SK-N-SH (cell line): ENCODE measurements around the gene ANKUB1. TPM values are rescaled to one million over a fixed set of nuclear protein-coding genes. Genes with fewer than 3 reads are reported as not detected.
A peak's percentile ranks its signal among the peaks of the same experiment; 100 is the strongest.

Experiments
- CTCF ChIA-PET: fragments of 300-600, 350-600 bp; formaldehyde crosslinking; extraction: SDS; loops from one replicate; lab custom pipeline; 2021; lab: Yijun Ruan, JAX
- POLR2A ChIA-PET: fragments of 350-600 bp; sonication (Branson Sonifier 250); formaldehyde crosslinking; extraction: SDS; loops from one replicate; lab custom pipeline; 2020; ENCODE audit warnings: antibody characterized with exemption, inconsistent platforms; lab: Yijun Ruan, JAX
- DNase-seq: peaks from one replicate; pipeline ENCODE4 v3.0.0; 2012
- H2AFZ ChIP-seq: fragments of 200-600 bp; sonication (generic); 2 replicates; pipeline ENCODE4 v1.8.1; 2016; ENCODE audit warnings: antibody characterized with exemption, mild to moderate bottlenecking, low read depth
- H3F3A ChIP-seq: fragments of 200-600 bp; sonication (generic); replicated peaks from 2 replicates; pipeline ENCODE3; 2016; ENCODE audit warnings: antibody characterized with exemption, mild to moderate bottlenecking; ENCODE audit not compliant: insufficient read depth
- H3K27ac ChIP-seq, 2 experiments: fragments of 200-500 bp in 1 of 2; fragments of 200-600 bp in 1 of 2; sonication (Bioruptor generic) in 1 of 2; sonication (generic), shearing (Covaris generic) in 1 of 2; 2 replicates each; pipeline versions ENCODE4 v1.5.1 to v1.6.1; 2014 to 2016; ENCODE audit warnings: low read depth in 2 of 2, inconsistent platforms in 1 of 2, low read length in 1 of 2, mild to moderate bottlenecking in 1 of 2, mixed read lengths in 1 of 2
- H3K27me3 ChIP-seq: fragments of 200-600 bp; sonication (generic), shearing (Covaris generic); 2 replicates; pipeline ENCODE4 v1.6.1; 2016; ENCODE audit warnings: mixed run types; ENCODE audit not compliant: insufficient read depth
- H3K36me3 ChIP-seq, 2 experiments: fragments of 200-500 bp in 1 of 2; fragments of 200-600 bp in 1 of 2; sonication (Bioruptor generic) in 1 of 2; sonication (generic) in 1 of 2; replicated peaks in 1 of 2; 2 replicates each; pipeline versions ENCODE3 to v1.5.1; 2014 to 2016; ENCODE audit warnings: low read length in 1 of 2, mild to moderate bottlenecking in 1 of 2; ENCODE audit not compliant: insufficient read depth in 2 of 2, control insufficient read depth in 1 of 2
- H3K4me1 ChIP-seq, 2 experiments: fragments of 200-500 bp in 1 of 2; fragments of 200-600 bp in 1 of 2; sonication (Bioruptor generic) in 1 of 2; sonication (generic), shearing (Covaris generic) in 1 of 2; 2 replicates each; pipeline versions ENCODE4 v1.5.1 to v1.6.1; 2014 to 2016; ENCODE audit warnings: low read depth in 1 of 2, low read length in 1 of 2, mixed run types in 1 of 2; ENCODE audit not compliant: insufficient read depth in 2 of 2, control insufficient read depth in 1 of 2
- H3K4me2 ChIP-seq: fragments of 200-600 bp; sonication (generic), shearing (Covaris generic); 2 replicates; pipeline ENCODE4 v1.6.1; 2017; ENCODE audit warnings: mixed run types
- H3K4me3 ChIP-seq, 2 experiments: fragments of 200-500 bp in 1 of 2; fragments of 200-600 bp in 1 of 2; sonication (Bioruptor generic) in 1 of 2; sonication (generic), shearing (Covaris generic) in 1 of 2; 2 replicates each; pipeline versions ENCODE4 v1.5.1 to v1.8.1; 2014 to 2016; ENCODE audit warnings: low read depth in 2 of 2, inconsistent platforms in 1 of 2, low read length in 1 of 2, mild to moderate bottlenecking in 1 of 2, mixed read lengths in 1 of 2, moderate library complexity in 1 of 2
- H3K79me2 ChIP-seq: fragments of 200-600 bp; sonication (generic); 2 replicates; pipeline ENCODE4 v1.8.1; 2017; ENCODE audit warnings: mild to moderate bottlenecking; ENCODE audit not compliant: insufficient read depth
- H3K9ac ChIP-seq: fragments of 200-600 bp; sonication (generic); 2 replicates; pipeline ENCODE4 v1.6.1; 2017; ENCODE audit warnings: mixed run types
- H3K9me2 ChIP-seq: fragments of 200-600 bp; sonication (generic); 2 replicates; pipeline ENCODE4 v1.6.1; 2017; ENCODE audit warnings: mixed run types
- H3K9me3 ChIP-seq: fragments of 200-600 bp; sonication (generic); 2 replicates; pipeline ENCODE4 v1.6.1; 2017; ENCODE audit warnings: mixed run types, mild to moderate bottlenecking, moderate library complexity
- H4K20me1 ChIP-seq: fragments of 200-600 bp; sonication (generic); 2 replicates; pipeline ENCODE4 v1.6.1; 2017; ENCODE audit warnings: mild to moderate bottlenecking, mixed run types; ENCODE audit not compliant: insufficient read depth
- CHD2 ChIP-seq: fragments of 150-350 bp; IDR thresholded peaks from 2 replicates; pipeline ENCODE4 v1.6.1; 2018; ENCODE audit warnings: low read length; ENCODE audit not compliant: partially characterized antibody
- CTCF ChIP-seq: fragments of 200-600 bp; sonication (generic); IDR thresholded peaks from 2 replicates; pipeline ENCODE4 v1.6.1; 2017; ENCODE audit warnings: antibody characterized with exemption, mild to moderate bottlenecking, moderate library complexity
- ELF1 ChIP-seq: IDR thresholded peaks from 2 replicates; pipeline ENCODE4 v1.4.0; 2012
- EP300 ChIP-seq, 2 experiments: IDR thresholded peaks; 2 replicates each; pipeline versions ENCODE4 v1.4.0 to v1.6.1; 2012; ENCODE audit warnings: borderline replicate concordance in 1 of 2, low read depth in 1 of 2, low read length in 1 of 2
- EZH2phosphoT487 ChIP-seq: fragments of 200-600 bp; sonication (generic); IDR thresholded peaks from 2 replicates; pipeline ENCODE4 v1.6.1; 2017; ENCODE audit warnings: low read depth, mixed run types, mild to moderate bottlenecking, antibody characterized with exemption, moderate library complexity, borderline replicate concordance
- FOXJ3 ChIP-seq: sonication (generic); formaldehyde crosslinking; IDR thresholded peaks from 2 replicates; pipeline ENCODE4 v1.5.1; 2020; ENCODE audit warnings: mild to moderate bottlenecking, missing genetic modification reagents
- GABPA ChIP-seq: IDR thresholded peaks from 2 replicates; pipeline ENCODE4 v1.4.0; 2012; ENCODE audit warnings: low read depth, mild to moderate bottlenecking
- GATA2 ChIP-seq: sonication (generic); formaldehyde crosslinking; IDR thresholded peaks from 2 replicates; pipeline ENCODE4 v1.5.0; 2020; ENCODE audit warnings: mild to moderate bottlenecking, missing genetic modification reagents
- IRF3 ChIP-seq: fragments of 150-350 bp; IDR thresholded peaks from 2 replicates; pipeline ENCODE4 v1.6.1; 2016; ENCODE audit warnings: mild to moderate bottlenecking, low read depth, low read length
- JUND ChIP-seq: IDR thresholded peaks from 2 replicates; pipeline ENCODE4 v1.4.0; 2012
- MXI1 ChIP-seq: IDR thresholded peaks from 2 replicates; pipeline ENCODE4 v1.6.1; 2012; ENCODE audit warnings: mild to moderate bottlenecking, low read depth, low read length, improper control_type of control experiment
- NRF1 ChIP-seq: IDR thresholded peaks from 2 replicates; pipeline ENCODE4 v1.6.1; 2012; ENCODE audit warnings: low read depth, mild to moderate bottlenecking, low read length
- POLR2AphosphoS5 ChIP-seq: IDR thresholded peaks from 2 replicates; pipeline ENCODE4 v1.6.1; 2012; ENCODE audit warnings: low read depth, low read length
- RAD21 ChIP-seq: IDR thresholded peaks from 2 replicates; pipeline ENCODE4 v1.6.1; 2012; ENCODE audit warnings: mild to moderate bottlenecking, low read length
- RCOR1 ChIP-seq: fragments of 150-350 bp; IDR thresholded peaks from 2 replicates; pipeline ENCODE4 v1.6.1; 2017; ENCODE audit warnings: antibody characterized with exemption, low read length
- RFX5 ChIP-seq: IDR thresholded peaks from 2 replicates; pipeline ENCODE4 v1.6.1; 2012; ENCODE audit warnings: mild to moderate bottlenecking, improper control_type of control experiment, low read length
- SIN3A ChIP-seq: IDR thresholded peaks from 2 replicates; pipeline ENCODE4 v1.6.1; 2012; ENCODE audit warnings: low read depth, mild to moderate bottlenecking, low read length, moderate library complexity, borderline replicate concordance
- SMC3 ChIP-seq: IDR thresholded peaks from 2 replicates; pipeline ENCODE4 v1.6.1; 2012; ENCODE audit warnings: low read depth, low read length, improper control_type of control experiment
- TCF12 ChIP-seq: IDR thresholded peaks from 2 replicates; pipeline ENCODE4 v1.4.0; 2012
- TEAD4 ChIP-seq: IDR thresholded peaks from 2 replicates; pipeline ENCODE4 v1.4.0; 2012; ENCODE audit warnings: mild to moderate bottlenecking, borderline replicate concordance; ENCODE audit not compliant: insufficient read depth
- USF2 ChIP-seq: fragments of 150-350 bp; IDR thresholded peaks from 2 replicates; pipeline ENCODE4 v1.6.1; 2017; ENCODE audit warnings: antibody characterized with exemption, low read length, low read depth, borderline replicate concordance
- YY1 ChIP-seq: IDR thresholded peaks from 2 replicates; pipeline ENCODE4 v1.4.0; 2012; ENCODE audit warnings: low read depth, mild to moderate bottlenecking
- ZBTB33 ChIP-seq: IDR thresholded peaks from 2 replicates; pipeline ENCODE4 v1.4.0; 2012; ENCODE audit warnings: low read depth, borderline replicate concordance
- WGBS: methylation state at CpG from one replicate; pipeline ENCODE4 v1.1.6; 2017; ENCODE audit warnings: low lambda C conversion rate; 5-methylcytosine and 5-hydroxymethylcytosine counted together
- polyA plus RNA-seq, 3 experiments: library from polyadenylated mRNA; depleted of rRNA; stranded (reverse); fragments of >200 nt; gene quantifications; 2 replicates each; pipeline ENCODE4 v1.2.3, GENCODE V29; 2012
- TF ChIP-seq, protein P1 (sequence below): IDR thresholded peaks from 2 replicates; pipeline ENCODE4; 2012

The ANKUB1 gene
- polyA plus RNA-seq, 1 of the 3 experiments (the other 2 are of a cell fraction), result not detected

GRCh38 chr3:149752051-149752787 lies 40.1 kb downstream of the ANKUB1 start, which contains the start of gene COMMD2:
TSS of gene COMMD2 (minus strand) at chr3:149752489. CDS start at chr3:149752444, 45 bp downstream.
- H3K4me3 ChIP-seq, result peak within 1 kb of the TSS; percentile 96
- H4K20me1 ChIP-seq, result no peaks in the 10 kb centered on the region
- H3K36me3 ChIP-seq, result peaks cover 27 to 33% of the 10 kb centered on the region in 2 experiments
- POLR2A ChIA-PET, result interaction anchor here (0.6 to 2.3 kb wide), 3 partner anchors 61 to 208 kb away, joined by 3 to 6 read pairs (median 3); partner anchors contain the start of gene RNF13
- peak within 1 kb of the TSS; percentile 86 for H3K9ac ChIP-seq
- peaks cover 0 to 5% of the 10 kb centered on the region in 2 experiments; a peak in 3 of 4 replicates for H3K4me1 ChIP-seq
- no peaks in the 10 kb centered on the region for H3F3A ChIP-seq
- peak; percentile 82 for DNase-seq
- H3K9me2 ChIP-seq, result no peaks in the 10 kb centered on the region
- H2AFZ ChIP-seq, result peak within 1 kb of the TSS; percentile 99
- peak within 1 kb of the TSS; percentile 86 for H3K4me2 ChIP-seq
- peak within 1 kb of the TSS; percentile 59 to 74; a peak in 3 of 4 replicates for H3K27ac ChIP-seq
- no peaks in the 10 kb centered on the region for H3K9me3 ChIP-seq
- CTCF ChIA-PET, result interaction anchor here (0.7 to 2.8 kb wide), 15 partner anchors 13 to 363 kb away, joined by 3 to 17 read pairs (median 4); no protein-coding TSS in a partner anchor
- WGBS, result 1% methylated on average over 49 of the region's 52 CpGs
- peaks cover 30% of the 10 kb centered on the region for H3K79me2 ChIP-seq
- H3K27me3 ChIP-seq, result no peaks in the 10 kb centered on the region
- TF ChIP-seq ZBTB33 (peak; percentile 48; the same call in 1 of the 2 replicates), MXI1 (peak; percentile 93), RCOR1 (peak; percentile 78), POLR2AphosphoS5 (peak; percentile 92), IRF3 (no peak; the same call in 1 of the 2 replicates), TEAD4 (no peak; the same call in 1 of the 2 replicates), CHD2 (peak; percentile 95), EP300 (IDR thresholded peaks at IDR 0.05; ENCODE audit: borderline replicate concordance in 1 of 2, low read depth in 1 of 2, low read length in 1 of 2) (peak in 1 of 2 experiments; percentile 22; a peak in 1 of 4 replicates), ELF1 (peak; percentile 64; the same call in 1 of the 2 replicates), RAD21 (peak; percentile 41), GATA2 (CRISPR knock-in tag) (peak; percentile 26; the same call in 1 of the 2 replicates), SMC3 (peak; percentile 41), FOXJ3 (CRISPR knock-in tag) (no peak), EZH2phosphoT487 (no peak), GABPA (peak; percentile 94), JUND (no peak; the same call in 1 of the 2 replicates), YY1 (peak; percentile 70), TCF12 (peak; percentile 47; the same call in 1 of the 2 replicates), CTCF (peak; percentile 53), NRF1 (0 out of 2 replicates have a peak, but pooled peaks have one; percentile 10), SIN3A (peak; percentile 94; the same call in 1 of the 2 replicates), RFX5 (peak; percentile 61; the same call in 1 of the 2 replicates), USF2 (no peak)
- TF ChIP-seq, protein P1, sequence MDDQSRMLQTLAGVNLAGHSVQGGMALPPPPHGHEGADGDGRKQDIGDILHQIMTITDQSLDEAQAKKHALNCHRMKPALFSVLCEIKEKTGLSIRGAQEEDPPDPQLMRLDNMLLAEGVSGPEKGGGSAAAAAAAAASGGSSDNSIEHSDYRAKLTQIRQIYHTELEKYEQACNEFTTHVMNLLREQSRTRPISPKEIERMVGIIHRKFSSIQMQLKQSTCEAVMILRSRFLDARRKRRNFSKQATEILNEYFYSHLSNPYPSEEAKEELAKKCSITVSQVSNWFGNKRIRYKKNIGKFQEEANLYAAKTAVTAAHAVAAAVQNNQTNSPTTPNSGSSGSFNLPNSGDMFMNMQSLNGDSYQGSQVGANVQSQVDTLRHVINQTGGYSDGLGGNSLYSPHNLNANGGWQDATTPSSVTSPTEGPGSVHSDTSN, result 0 out of 2 replicates have a peak, but pooled peaks have one; percentile 40
